RKO (cell line): ENCODE data around the gene OST4.

Experiments used
- DNase-seq: peaks from one replicate; pipeline ENCODE4 v3.0.0-alpha.2; 2016; ENCODE audit warnings: low spot score

The OST4 gene

DNA sequence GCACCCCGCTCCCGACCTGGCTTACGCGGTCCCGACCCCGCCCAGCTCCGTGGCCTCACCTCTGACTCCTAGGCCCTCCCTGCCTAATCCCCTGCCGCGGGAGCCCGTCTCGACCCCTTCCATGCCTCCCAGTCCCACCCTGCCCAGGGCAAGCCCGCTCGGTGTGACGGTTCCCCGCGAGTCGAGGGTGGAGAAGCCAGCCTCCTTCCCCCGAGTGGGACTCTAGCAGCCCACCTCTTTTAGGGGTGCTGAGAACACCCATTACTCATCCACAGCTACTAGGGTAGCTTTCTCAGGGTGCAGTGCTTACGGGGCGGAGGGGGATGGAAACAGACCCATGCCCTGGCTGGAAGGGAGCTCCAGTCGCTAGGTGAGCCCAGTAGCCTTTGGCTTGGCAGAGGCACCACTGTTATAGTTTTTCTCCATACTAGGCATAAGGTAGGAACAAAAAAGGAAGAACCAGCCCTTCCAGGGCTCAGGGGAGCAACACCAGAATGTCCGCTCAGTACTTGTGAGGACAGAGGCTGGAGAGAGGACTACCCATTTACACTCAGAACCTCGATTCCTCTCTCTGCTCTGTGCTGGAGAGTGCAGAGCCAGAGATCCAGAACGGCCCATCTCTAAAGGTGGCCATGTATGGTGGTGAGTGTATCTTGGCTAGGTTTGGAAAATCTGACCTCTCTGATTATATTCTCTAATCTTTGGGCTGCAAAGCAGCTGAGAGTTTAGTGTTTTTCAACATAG, 19.4 kb downstream of the OST4 start:
- no peak for DNase-seq

DNA sequence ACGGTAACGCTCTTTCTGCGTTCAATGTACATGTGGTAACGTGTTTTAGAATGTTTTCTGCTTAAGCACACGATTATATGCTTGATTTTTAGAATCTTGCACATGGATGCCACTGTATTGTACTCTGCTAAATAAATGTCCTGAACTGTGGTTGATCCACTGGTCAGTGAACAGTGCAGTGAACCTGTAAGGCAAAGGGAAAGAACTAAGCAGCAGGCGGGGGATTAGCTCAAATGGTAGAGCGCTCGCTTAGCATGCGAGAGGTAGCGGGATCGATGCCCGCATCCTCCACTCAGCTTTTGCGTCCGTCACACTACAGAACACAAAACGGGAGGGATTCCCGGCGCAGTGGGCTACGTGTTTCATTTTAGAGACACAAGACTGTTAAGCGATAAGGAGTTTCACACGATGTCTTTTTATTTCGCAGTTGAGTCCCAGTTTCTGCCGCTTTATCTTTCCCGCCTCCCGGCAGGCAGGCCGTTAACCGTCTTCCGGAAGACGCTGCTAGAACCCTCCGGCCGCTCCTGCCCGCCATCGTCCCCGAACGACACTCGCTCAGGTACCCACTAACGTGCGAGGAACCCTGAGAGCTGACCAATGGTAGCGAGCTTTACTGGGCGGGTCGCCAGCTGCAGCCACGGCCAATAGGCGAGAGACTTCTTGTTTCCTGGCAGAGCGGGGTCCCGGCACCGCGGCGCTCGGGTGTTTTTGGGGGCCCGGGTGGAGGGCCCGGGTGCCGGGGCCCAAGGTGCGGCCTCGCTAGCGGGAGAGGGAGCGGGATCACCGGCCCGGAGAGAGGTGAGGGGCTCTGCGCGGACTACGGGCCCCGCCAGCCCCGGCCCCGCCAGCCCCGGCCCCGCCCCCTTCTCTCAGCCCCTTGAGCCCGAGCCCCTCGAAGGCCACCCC, 20.2 kb downstream of the OST4 start, which contains the start of gene AGBL5:
Gene AGBL5 (plus strand): TSS at position 673 of the 906 bp plus-strand sequence. CDS start 1,291 bp downstream, outside the sequence.
- DNase-seq = peak; percentile 93

DNA sequence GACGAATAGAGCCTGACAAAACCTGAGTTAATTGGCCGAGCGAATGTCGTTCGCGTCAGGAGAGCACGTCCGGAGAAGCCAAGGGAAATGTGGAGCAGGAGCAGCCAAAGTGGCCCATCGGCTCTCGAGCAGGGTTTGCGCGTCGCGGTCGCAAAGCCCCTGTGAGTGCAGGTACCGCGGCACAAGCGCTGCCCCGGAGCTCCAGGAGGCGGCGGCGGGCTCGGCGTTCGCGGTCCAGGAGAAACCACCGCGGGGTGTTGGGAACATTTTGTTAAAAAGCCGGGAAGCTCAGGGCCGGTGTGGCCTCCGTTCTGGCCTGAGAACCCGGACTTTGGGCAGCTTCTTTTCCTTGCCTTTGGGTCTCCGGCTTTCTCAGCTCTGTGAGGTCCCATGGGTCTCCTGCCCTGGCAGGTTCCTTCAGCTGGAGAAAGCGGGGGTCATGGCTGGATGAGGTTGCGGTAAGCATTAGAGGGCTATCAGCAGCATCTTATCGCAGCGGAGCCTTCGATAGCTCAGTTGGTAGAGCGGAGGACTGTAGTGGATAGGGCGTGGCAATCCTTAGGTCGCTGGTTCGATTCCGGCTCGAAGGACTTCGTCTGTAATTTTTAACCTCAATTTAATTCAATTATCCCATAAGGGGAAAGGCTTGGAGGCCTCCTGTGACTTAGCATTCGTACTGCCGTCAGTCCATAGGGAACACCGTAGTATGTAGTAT, 21.0 kb downstream of the OST4 start:
- peak; percentile 97 for DNase-seq

DNA sequence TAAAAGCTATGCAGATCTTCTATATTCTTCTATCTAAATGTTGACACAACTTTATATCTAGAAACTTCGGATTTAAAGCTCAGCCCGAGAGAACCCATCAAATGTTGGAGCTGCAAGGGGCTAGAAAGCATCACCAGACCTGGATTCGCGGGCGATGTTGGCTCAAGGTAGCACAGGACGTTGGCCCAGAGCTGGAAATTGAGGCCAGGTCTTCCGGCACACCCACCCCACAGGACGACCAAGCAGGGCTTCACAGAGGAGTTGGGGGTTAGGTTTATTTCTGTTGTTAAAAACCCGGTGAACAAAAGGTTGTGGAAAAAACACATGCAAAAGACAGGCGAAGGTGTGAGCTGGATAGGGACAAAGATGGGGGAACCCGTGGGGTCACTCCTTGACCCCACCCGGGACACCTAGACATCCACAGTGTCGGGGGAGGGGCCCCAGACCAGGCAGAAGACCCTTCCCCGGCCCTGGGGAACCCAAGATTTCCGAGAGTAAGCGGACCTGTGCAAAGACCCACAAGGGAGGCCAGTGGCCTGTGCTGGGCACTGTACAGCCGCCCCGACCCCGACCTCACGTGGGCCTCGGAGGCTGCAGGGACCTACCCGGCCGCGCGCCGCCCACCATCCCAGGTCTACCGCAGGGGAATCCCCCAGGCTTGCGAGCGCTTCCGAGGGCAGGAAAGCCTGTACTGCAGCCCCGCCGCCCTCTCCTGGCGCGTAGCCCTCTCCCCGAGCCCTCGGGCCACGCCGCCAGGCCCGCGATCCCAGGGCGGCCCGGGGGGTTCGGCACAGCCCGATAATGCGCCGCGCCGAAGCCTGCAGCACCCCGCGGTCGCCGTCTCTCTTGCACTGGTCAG, 21.8 kb downstream of the OST4 start:
- DNase-seq = no peak

DNA sequence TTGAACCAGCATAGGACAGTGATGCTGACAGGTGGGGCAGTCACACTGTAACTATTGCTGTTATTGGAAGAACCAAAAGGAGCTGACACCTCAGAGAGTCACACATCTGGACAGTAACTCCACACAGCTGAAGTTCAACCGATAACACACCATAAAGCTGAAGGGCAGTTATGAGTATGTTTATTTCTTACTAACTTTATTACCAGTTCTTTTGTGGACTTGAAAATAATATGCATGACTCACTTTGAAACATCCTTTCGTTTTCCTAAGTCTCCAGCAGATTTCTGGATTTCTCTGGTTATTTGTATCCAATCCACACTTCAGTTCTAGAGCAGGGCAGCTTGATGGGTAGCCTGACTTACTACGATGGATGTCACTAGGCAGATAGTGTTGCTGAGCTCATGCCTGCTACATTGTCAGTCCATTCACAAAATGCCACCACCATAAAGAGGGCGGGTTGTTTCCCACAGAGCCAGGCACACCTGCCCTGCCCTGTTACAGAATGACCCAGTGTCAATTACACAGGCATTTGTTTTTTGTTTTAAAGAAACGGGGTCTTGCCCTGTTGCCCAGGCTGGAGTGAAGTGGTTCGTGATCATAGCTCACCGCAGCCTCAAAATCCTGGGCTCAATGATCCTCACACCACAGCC, 28.3 kb downstream of the OST4 start:
- DNase-seq = no peak

DNA sequence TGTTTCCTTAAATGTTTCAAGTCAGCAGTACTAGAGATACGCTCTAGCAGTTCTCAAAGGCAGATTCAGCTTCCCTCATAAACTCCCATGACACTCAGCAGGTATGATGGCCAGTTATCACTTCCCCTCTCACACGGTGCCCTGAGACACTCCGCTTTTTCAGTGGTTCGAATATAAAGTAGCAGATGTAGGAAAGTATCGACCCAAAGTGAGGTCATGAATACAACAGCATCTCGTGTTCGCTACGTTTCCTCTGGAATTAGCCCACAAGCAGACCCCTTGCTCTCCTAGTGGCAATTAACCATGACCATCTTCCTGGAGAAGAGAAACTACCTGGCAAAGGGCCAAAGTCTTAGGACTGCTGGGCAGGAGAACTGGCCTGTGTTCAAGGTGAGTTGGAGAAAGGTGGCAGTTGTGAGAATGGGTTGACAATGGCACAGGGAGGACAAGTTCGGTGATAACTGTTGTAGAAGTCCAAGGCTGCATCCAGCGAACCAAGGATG, 29.2 kb downstream of the OST4 start:
- no peak for DNase-seq

DNA sequence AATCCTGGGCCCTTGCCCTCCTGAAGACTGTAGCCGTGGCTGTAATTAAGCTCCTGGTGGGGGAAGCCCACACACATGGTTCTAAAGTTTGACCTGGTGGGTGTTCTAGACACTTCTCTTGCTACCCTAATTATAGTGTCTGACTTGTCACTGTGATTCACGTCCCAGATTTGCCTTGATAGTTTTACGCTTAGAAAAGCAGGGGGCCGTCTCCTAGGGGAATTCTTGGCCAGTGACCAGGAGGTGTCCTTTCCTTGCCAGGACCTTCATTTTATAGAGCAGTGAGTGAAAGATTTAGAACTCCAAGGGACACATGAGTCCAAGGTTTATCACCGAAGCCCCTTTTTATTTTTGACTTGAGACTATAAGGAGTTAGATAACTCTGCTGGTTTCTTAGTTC, 29.7 kb downstream of the OST4 start:
- DNase-seq = no peak

DNA sequence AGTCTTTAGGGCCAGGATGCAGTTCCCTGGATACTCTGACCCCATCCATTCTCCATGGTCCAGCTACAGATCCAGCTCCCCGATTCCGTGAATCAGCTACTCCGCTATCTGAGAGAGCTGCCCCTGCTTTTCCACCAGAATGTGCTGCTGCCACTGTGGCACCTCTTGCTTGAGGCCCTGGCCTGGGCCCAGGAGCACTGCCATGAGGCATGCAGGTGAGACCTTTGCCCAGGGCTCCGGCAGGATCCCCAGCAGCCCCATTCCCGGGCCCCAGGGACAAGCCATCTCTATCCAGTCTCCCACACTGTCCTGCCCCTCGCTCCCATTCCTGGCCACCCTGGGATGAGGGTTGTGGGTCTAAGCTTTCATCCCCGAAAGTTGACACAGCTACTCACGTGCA, 31.2 kb downstream of the OST4 start:
- DNase-seq = no peak

DNA sequence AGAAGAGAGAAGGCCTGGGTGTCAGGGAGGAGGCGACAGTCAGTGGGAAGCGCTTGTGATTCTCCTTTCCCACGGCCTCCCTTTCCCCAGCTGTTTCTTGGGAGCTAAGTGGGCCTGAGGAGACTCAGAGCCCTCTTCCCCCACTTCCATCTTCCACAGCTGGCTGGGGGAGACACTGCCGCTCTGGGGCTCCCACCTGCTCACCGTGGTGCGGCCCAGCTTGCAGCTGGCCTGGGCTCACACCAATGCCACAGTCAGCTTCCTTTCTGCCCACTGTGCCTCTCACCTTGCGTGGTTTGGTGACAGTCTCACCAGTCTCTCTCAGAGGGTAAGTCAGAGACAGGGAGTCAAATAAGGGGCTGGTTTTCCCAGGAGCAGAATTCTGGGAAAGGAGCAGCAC, 31.6 kb downstream of the OST4 start:
- no peak for DNase-seq

DNA sequence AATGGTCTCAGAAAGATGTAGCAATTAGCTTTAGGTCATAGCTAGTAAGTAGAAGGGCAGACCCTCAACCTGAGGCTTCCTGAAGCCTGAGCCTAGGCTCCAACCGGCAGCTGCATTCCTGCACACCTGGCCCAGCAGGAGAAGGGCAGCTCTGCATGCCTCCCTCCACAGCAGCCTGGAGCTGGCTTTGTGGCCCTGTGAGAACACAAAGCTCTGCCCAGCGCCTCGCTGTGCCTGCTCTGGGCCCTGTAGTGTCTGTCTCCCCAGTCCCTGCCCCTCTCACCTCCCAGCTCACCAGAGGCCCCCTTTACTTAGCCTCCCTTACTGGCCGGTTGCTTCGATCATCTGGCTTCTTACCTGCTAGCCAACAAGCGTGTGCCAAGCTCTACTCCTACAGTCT, 32.0 kb downstream of the OST4 start:
- DNase-seq = no peak

DNA sequence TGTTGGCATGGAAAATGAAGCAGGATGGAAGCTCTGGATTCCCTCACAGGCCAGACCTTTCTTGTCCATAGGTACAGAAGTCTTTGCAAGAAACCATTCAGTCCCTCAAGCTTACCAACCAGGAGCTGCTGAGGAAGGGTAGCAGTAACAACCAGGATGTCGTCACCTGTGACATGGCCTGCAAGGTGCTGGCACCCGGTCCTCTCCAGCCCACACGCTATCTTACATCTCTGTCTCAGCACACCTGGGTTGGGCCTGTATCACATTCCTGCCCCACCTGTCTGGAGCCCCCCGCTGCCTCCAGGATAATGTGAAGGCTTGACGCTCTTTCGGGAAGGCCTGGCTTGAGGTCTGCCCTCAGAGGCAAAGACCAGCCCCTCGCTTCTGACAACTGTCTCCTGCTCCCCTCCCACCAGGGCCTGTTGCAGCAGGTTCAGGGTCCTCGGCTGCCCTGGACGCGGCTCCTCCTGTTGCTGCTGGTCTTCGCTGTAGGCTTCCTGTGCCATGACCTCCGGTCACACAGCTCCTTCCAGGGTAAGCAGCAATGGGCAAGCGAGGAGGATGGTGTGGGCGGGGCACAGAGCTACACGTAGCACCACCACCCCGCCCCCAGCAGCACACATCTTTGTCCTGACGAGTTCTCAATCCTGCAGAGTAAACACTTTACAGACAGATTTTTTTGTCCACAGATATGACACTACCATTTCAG, 32.7 kb downstream of the OST4 start:
- no peak for DNase-seq

DNA sequence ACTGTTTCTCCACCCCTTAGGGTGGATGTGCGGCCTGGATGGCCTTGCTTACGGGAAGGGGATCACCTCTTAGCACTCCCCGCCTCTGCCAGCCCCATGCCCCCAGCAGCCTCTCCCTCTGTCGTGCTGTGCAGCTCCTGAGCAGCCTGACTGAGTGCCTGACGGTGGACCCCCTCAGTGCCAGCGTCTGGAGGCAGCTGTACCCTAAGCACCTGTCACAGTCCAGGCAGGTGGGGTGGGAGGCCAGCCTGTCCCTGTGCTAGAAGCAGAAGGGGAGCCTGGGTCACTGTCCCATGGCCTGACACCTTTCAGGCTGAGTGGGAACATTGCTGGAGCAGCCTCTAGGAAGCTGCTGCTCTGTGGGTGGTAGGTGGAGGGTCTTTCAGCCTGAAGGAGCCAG, 33.4 kb downstream of the OST4 start:
- DNase-seq = no peak

DNA sequence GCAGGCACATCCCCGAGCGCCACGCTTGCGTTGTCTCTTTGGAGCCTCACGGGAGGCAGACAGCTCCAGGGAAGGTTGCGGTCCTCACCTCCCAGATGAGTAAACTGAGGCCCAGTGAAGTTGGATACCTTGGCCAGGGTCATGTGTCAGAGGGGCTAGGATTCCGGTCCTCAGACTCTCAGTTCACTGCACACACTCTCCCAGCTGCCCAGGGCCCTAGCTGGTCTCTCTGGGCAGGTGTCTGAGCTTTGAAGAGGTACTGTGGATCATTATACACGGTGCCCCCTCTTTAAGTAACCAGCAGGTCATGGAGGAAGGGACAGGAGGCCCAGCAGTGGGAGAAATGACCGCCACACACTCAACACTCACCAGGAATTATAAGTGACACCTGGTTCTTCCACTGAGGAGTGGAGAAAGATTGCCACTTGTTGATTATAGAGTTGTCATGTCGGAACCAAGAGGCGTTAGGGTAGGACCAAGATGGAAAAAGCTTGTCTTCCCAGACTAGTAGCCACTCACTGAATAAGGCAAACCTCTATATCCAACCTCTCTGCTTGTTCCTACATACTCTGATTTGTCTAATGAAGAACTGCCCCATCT, 38.1 kb downstream of the OST4 start:
- no peak for DNase-seq

DNA sequence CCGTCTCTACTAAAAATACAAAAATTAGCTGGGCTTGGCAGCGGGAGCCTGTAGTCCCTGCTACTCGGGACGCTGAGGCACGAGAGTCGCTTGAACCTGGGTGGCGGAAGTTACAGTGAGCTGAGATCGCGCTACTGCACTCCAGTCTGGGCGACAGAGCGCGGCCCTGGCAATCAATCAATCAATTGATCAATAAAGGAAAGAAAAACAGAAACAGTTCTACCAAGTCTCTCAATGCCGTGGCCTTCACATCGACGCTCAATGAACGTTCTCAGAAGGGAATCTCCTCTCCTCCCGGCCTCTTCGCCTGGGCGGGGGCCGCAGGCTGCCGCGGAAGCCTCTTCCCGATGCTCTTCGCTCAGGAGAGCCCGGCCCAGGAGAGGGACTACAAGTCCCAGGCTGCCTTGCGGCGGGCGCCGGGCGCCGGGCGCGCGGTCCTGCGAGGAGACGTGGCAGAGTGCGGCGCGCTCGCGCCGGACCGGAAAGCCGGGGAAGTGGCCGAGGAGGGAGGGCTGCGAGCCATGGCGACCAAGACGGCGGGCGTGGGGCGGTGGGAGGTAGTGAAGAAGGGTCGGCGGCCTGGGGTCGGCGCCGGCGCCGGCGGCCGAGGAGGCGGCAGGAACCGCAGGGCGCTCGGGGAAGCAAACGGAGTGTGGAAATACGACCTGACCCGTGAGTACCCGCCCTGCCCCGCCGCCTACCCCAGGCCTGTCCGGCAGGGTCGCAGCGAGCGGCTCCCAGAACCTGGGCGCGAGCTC, 38.8 kb downstream of the OST4 start, which contains the start of gene TMEM214:
Gene TMEM214 (plus strand): TSS at position 471 of the 758 bp plus-strand sequence. CDS start 51 bp downstream, at position 522.
- DNase-seq = peak; percentile 90

DNA sequence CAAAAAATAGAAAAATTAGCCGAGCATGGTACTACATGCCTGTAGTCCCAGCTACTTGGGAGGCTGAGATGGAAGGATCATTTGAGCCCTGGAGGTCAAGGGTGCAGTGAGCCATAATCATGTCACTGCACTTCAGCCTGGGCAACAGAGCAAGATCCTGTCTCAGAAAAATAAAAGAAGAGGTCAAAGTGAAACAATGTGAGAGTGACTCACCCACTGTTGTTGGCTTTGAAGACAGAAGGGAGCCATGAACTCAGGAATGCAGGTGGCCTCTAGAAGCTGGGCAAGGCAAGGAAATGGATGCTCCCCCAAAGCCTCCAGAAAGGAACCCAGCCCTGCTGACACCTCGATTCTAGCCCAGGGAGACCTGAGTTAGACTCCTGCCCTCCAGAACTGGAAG, 42.4 kb downstream of the OST4 start:
- DNase-seq = no peak

DNA sequence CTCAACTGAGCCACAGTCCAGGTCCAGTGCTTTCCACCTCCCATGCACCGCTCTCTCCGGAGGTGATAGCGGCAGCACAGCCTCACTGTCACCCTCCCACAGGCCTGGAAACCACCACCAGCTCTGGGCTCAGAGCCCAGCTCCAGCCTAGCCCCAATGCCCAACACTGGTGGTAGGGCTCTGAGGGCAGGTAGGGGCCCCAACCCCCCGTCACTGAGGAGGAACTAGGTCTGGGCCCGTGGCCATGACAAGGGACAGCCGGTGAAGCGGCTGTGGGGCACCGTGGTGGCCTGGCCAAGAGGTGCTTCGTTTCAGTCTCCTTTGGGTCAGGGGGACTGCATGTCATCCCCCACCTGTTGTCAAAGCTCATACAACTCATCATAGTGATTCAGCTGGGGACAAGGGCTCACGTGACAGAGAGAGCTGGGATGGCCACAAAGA, 44.2 kb downstream of the OST4 start:
- no peak for DNase-seq

DNA sequence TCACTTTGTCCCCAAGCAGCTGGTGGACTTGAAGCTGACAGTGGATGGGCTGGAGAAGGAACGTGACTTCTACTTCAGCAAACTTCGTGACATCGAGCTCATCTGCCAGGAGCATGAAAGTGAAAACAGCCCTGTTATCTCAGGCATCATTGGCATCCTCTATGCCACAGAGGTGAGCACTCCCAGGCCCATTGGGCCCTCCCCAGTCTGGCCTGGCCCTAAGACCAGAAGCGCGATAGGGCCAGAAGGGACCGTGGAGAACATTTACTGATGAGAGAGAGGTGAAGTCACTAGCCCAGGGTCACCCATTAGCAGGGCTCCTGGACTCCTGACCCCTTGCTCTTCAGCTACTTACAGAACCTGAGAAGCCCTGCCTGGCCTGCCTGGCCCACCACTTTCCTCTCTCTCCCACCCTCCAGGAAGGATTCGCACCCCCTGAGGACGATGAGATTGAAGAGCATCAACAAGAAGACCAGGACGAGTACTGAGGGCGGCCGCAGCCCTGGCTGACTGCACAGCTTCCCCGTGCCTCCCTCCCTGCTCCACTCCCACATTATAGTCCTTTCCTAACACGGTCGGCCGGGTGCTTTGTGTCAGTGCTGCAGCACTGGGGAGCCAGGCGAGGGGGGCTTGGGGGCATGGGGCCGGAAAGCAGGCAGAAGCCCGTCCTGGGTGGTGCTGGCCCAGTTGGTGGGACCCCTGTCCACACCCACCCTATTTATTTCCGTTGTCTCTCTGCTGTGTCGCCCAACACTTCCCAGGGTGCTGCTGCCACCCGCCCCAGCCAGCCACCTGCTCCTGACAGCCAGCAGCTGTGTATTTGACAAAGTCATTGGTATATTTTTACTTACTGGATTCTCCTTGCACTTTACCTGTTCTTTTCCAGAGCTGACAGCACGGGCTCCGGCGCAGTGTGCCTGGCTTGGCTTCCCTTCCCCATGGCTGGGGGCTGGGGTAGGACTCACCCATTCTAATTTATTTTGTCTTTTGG, 45.3 kb downstream of the OST4 start:
- DNase-seq = no peak
